Esophagus muscularis mucosa (tissue), 4 donors: Measurements from ENCODE around the gene ZBTB7C. TPM values are rescaled to one million over a fixed set of nuclear protein-coding genes. Genes with fewer than 3 reads are reported as not detected.

Experiments used
- DNase-seq: peaks from one replicate; pipeline ENCODE4 v3.0.0-alpha.2; 2017; ENCODE audit errors: extremely low spot score
- H3K27ac ChIP-seq, 4 donors: fragments of 200-600 bp; sonication (generic); replicated peaks in 1 of 4; 1 replicate in 3 of 4; 2 replicates in 1 of 4; pipeline ENCODE4 v1.5.1; 2016 to 2019; ENCODE audit warnings: mild to moderate bottlenecking in 1 of 4
- H3K27me3 ChIP-seq, 4 donors: fragments of 200-600 bp; sonication (generic); one replicate each; pipeline versions ENCODE4 v1.5.1 to v1.6.0; 2016 to 2019
- H3K36me3 ChIP-seq, 4 donors: fragments of 200-600 bp; sonication (generic); one replicate each; pipeline ENCODE4 v1.5.1; 2016 to 2019
- H3K4me1 ChIP-seq, 4 donors: fragments of 200-600 bp; sonication (generic); one replicate each; pipeline ENCODE4 v1.5.1; 2016 to 2019
- H3K4me3 ChIP-seq, 4 donors: fragments of 200-600 bp; sonication (generic); 1 replicate in 2 of 4; 2 replicates in 2 of 4; pipeline ENCODE4 v1.5.1; 2016 to 2019; ENCODE audit warnings: mild to moderate bottlenecking in 4 of 4, moderate library complexity in 1 of 4
- H3K9me3 ChIP-seq, 4 donors: fragments of 200-600 bp; sonication (generic); 1 replicate in 3 of 4; 2 replicates in 1 of 4; pipeline ENCODE4 v1.5.1; 2016 to 2019
- CTCF ChIP-seq, 3 experiments: fragments of 200-600 bp in 2 of 3; fragments of 450-650 bp in 1 of 3; sonication (generic) in 2 of 3; IDR thresholded peaks; one replicate each; pipeline ENCODE4 v1.5.1; 2017 to 2019; ENCODE audit warnings: antibody characterized with exemption in 3 of 3, mild to moderate bottlenecking in 2 of 3, moderate library complexity in 1 of 3
- EP300 ChIP-seq: sonication (generic); formaldehyde crosslinking; IDR thresholded peaks from one replicate; pipeline ENCODE4 v1.6.1; 2017; ENCODE audit warnings: antibody characterized with exemption
- POLR2A ChIP-seq: fragments of 450-650 bp; IDR thresholded peaks from one replicate; pipeline ENCODE4 v1.6.1; 2017; ENCODE audit warnings: antibody characterized with exemption, moderate library complexity, mild to moderate bottlenecking, low read depth
- POLR2AphosphoS5 ChIP-seq, 2 donors: sonication (generic); formaldehyde crosslinking; IDR thresholded peaks; one replicate each; pipeline ENCODE4 v1.6.1; 2017; ENCODE audit warnings: antibody characterized with exemption in 2 of 2
- WGBS: methylation state at CpG from one replicate; pipeline ENCODE4 v1.1.5; 2018; 5-methylcytosine and 5-hydroxymethylcytosine counted together
- intact Hi-C: fragments of 100-400 bp; cut with DNase I; formaldehyde crosslinking; loops from one replicate; pipeline ENCODE4 v1.15.1; 2023
- total RNA-seq, 4 donors: library from RNA; depleted of rRNA; stranded (reverse); fragments of >200 nt; gene quantifications; one replicate each; pipeline versions ENCODE4 v1.1.0 to v1.2.1, GENCODE V29; 2016

ZBTB7C gene
- total RNA-seq, 4 donors from 2014 or later: 6.3 to 13.2 (median 9.1) TPM

GRCh38 chr18:48106976-48107781, 302.0 kb downstream of the ZBTB7C start:
- intact Hi-C loops: no loop called here
- no peaks in the 10 kb centered on the region for H3K36me3 ChIP-seq
- H3K27ac ChIP-seq: no peak overlapping the region
- H3K27me3 ChIP-seq: peaks cover 0 to 9% (median 0%) of the 10 kb centered on the region in 4 donors
- 61% methylated on average over 11 of the region's 11 CpGs for WGBS
- DNase-seq: no peak
- H3K4me1 ChIP-seq: no peaks in the 10 kb centered on the region
- no peaks in the 10 kb centered on the region for H3K9me3 ChIP-seq
- no peak for TF ChIP-seq CTCF (IDR thresholded peaks at IDR 0.05)
- H3K4me3 ChIP-seq: no peak overlapping the region

- Histone ChIP-seq H3K4me3 (no peak overlapping the region), H3K4me1 (no peaks in the 10 kb centered on the region), H3K27me3 (peaks cover 0 to 9% (median 0%) of the 10 kb centered on the region in 4 donors), H3K9me3 (no peaks in the 10 kb centered on the region), H3K36me3 (no peaks in the 10 kb centered on the region), H3K27ac (no peak overlapping the region)
- WGBS: 86% methylated on average over 1 of the region's 1 CpG
- intact Hi-C loops: no loop called here
- DNase-seq: no peak
- TF ChIP-seq POLR2AphosphoS5 (IDR thresholded peaks at IDR 0.05): no peak
- no peak for TF ChIP-seq EP300
- TF ChIP-seq CTCF (IDR thresholded peaks at IDR 0.05): no peak
- TF ChIP-seq POLR2A: no peak
Observed at GRCh38 chr18:48106498-48106897, 302.7 kb downstream of the ZBTB7C start.

GRCh38 chr18:48105317-48105716, 303.9 kb downstream of the ZBTB7C start:
- no peaks in the 10 kb centered on the region for H3K4me1 ChIP-seq
- intact Hi-C loops: no loop called here
- H3K36me3 ChIP-seq: no peaks in the 10 kb centered on the region
- TF ChIP-seq EP300: no peak
- no peak for TF ChIP-seq POLR2AphosphoS5 (IDR thresholded peaks at IDR 0.05)
- no peak for TF ChIP-seq POLR2A
- no peak for TF ChIP-seq CTCF (IDR thresholded peaks at IDR 0.05)
- H3K27ac ChIP-seq: no peak overlapping the region
- 75% methylated on average over 1 of the region's 1 CpG for whole genome bisulfite sequencing
- no peak overlapping the region for H3K4me3 ChIP-seq
- no peak for DNase-seq
- H3K27me3 ChIP-seq: peaks cover 0 to 9% (median 0%) of the 10 kb centered on the region in 4 donors
- no peaks in the 10 kb centered on the region for H3K9me3 ChIP-seq

- no peak overlapping the region for H3K4me3 ChIP-seq
- H3K27ac ChIP-seq: no peak overlapping the region
- intact Hi-C loops: no loop called here
- no peak for TF ChIP-seq POLR2A
- TF ChIP-seq CTCF (IDR thresholded peaks at IDR 0.05): no peak
- H3K4me1 ChIP-seq: no peaks in the 10 kb centered on the region
- H3K36me3 ChIP-seq: no peaks in the 10 kb centered on the region
- peaks cover 0 to 9% (median 0%) of the 10 kb centered on the region in 4 donors for H3K27me3 ChIP-seq
- no peak for DNase-seq
- 97% methylated on average over 4 of the region's 6 CpGs for WGBS
- H3K9me3 ChIP-seq: no peaks in the 10 kb centered on the region
Observed at GRCh38 chr18:48104705-48105104, 304.5 kb downstream of the ZBTB7C start.

- no peaks in the 10 kb centered on the region for H3K36me3 ChIP-seq
- no peak for DNase-seq
- H3K9me3 ChIP-seq: no peaks in the 10 kb centered on the region
- no peak for TF ChIP-seq POLR2AphosphoS5 (IDR thresholded peaks at IDR 0.05)
- TF ChIP-seq POLR2A: no peak
- no peak for TF ChIP-seq EP300
- TF ChIP-seq CTCF (IDR thresholded peaks at IDR 0.05): no peak
- 75% methylated on average over 8 of the region's 9 CpGs for WGBS
- no peak overlapping the region for H3K27ac ChIP-seq
- intact Hi-C loops: no loop called here
- H3K27me3 ChIP-seq: no peaks in the 10 kb centered on the region
- no peaks in the 10 kb centered on the region for H3K4me1 ChIP-seq
- H3K4me3 ChIP-seq: no peak overlapping the region
Observed at GRCh38 chr18:48100651-48101165, 308.5 kb downstream of the ZBTB7C start.
